Stimulated activated CD4-positive, alpha-beta T cell treated with anti-CD3 and anti-CD28 coated beads, Interleukin-2, amount 100 ng/mL, for 24 hours (primary cell): ENCODE results near the gene SLC13A2.

Source experiments
- DNase-seq, 2 donors: peaks; one replicate each; pipeline ENCODE4 v3.0.0-alpha.2; 2020

Gene SLC13A2

DNA sequence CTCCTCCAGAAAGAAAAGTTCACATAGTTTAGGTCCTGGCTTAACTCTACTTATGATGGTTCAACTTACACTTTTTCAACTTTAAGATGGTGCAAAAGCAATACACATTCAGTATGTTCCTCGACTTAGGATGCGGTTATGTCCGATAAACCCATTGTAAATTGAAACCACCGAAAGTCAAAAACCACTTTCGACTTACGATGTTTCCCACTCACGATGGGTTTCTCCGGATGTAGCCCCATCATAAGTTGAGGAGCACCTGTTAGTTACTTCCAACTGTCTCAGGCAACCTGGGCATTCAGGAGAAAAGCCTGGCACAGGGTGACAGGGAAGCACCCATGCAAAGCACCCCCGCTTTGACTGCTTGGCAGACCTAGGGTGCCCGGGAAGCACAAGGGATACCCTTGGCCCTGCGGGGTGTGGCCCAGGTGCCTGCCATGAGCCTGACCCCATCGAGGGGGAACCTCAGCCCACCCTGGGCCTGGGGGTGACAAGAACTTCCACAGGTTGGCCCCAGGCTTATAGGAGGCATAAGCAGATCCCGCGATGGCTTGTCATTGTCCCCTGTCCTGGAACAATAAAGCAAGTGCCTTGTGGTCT lies 65.0 kb downstream of the SLC13A2 start:
- DNase-seq, result no peak

DNA sequence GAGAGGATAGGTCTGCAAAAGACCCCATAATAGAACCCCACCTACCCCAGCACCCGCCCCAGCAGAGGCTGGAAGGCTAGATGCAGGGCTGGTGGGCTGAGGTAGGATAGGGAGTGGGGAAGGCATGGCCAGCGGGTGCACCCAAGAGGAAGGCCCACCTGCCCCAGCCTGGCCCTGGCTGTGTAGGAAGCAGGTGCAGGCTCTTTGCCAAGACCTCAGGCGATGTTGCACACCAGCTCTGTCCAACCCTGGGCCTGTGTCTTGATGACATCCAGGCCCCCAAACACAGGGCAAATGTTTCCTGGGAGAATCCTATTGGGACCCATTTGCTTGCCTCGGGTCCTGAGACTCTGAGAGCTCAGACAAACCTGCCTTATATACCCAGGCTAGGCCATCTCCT lies 66.8 kb downstream of the SLC13A2 start:
- DNase-seq, result no peak

DNA sequence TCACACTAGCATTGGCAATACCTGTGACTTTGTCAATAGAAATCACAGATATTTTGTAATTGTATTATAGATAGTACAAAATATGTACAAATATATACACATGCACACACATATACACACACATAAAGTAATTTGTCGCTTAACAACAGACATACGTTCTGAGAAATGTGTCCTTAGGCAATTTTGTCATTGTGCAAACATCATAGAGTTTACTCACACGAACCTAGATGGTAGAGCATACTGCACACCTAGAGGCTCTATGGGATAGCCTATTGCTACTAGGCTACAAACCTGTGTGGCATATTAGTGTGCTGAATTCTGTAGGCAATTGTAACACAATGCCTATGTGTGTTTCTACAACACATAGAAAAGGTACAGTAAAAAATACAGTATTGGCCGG lies 68.0 kb downstream of the SLC13A2 start:
- no peak for DNase-seq

DNA sequence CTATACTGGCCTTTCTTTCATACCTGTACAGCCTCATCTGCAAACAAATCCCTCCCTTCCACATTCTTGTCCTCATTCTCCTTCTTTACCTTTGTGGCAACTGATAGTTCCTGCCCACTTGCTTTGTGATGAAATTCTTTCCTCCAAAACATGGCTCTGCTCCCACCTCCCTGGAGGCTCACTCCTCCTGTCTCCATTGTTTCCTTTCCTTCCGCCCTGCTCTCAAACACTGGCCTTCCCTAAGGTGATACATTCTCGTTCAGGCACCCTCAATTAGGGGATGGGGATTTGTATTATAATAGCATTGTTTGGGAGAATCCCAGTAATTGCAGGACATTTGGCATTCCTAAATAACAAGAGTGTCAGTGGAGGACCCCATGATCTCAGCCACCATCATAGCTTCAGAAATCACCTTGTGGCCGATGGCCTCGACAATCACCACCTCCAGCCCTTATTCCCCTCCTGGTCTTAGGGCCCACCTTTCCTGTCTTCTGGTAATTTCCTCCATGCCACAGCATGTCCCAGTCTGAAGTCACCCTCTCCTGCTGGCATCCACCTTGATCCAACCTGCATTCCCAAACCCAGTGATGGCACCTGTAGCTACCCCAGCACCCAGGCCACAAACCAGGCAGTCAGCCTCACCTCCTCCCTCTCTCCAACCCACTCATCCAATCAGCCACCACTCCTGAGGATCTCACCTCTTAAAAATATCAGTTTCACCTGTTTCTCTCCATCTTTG lies 71.1 kb downstream of the SLC13A2 start:
- DNase-seq, result no peak

DNA sequence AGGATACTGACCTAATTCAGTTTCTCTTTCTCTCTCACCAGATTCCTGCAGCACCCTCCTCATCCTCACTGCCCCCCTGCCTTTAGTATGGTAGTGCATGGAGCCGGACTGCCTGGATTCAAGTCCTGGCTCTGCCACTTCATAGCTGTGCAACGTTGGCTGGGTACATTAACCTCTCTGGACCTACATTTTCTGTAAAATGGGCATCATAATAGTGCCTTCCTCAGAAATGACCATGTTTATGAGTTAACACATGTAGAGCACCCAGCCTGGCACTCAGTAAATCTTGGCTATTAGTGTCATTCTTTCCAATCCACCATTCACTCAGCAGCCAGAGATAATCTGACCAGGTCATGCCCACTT lies 71.7 kb downstream of the SLC13A2 start:
- DNase-seq, result no peak

DNA sequence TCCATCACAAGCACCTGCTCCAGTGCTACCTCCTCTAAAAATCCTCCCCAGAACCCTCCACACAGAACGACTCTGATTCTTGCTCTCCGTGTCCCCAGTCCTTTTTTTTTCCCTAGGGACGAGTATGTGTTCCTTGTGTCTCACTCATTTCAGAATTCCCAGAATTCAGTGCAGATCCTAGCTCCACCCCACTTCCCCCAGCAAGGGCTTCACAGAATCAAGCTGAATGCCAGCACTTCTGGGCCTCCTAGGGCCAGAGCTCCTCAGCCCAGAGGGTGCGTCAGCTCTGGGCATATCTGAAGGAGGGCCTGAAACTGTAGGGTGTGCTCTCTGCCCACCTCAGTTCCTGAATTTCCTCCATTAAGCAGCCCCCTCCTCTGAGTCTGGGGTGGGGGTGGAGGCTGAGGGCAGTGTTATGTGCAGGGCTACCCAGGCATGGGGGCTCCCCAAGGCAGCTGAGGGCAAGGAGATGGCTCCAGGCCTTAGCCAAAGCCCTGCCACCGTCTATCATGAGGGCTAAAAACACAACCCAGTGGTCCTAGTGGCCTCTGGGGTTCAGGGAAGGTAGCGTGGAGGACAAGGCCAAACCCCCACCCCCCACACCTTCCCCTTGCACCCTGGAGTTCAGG lies 72.5 kb downstream of the SLC13A2 start:
- DNase-seq, result no peak

DNA sequence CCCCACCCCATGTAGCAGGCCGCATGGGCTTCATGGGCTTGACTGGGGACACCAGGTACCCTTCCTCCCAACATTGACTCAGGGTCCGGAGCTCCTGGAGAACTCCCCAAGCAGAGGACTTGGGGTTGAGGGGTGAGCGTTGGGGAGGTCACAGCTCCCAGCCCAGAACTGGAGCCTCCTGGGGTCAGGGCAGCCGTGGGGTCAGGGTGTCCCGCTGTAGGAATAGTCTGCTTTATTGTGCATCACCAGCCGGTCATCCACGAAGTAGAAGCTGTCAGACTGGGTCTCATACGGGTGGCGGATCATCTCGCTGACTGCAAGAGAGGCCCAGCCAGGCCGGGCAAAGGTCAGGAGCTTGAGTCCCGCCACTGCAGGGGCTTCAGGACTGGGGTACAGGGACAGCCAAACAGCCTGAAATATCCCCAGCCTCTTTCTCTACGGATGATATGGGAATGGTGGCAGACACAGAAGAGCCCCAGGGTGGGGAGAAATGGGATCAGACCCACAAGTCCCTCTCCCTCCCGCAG lies 73.7 kb downstream of the SLC13A2 start:
- no peak for DNase-seq
